ENCODE results near the gene YIPF5. TPM values are rescaled to one million over a fixed set of nuclear protein-coding genes. Genes with fewer than 3 reads are reported as not detected.

The YIPF5 gene
- total RNA-seq, 1 donor from 2014 or later, result 46.4 TPM

- Histone ChIP-seq H3K4me3 (no peak overlapping the region), H3K9me3 (no peaks in the 10 kb centered on the region), H3K36me3 (no peaks in the 10 kb centered on the region), H3K27me3 (ENCODE audit: low read depth) (no peaks in the 10 kb centered on the region), H3K4me1 (no peaks in the 10 kb centered on the region), H3K27ac (no peak overlapping the region)
- TF ChIP-seq, protein P1, sequence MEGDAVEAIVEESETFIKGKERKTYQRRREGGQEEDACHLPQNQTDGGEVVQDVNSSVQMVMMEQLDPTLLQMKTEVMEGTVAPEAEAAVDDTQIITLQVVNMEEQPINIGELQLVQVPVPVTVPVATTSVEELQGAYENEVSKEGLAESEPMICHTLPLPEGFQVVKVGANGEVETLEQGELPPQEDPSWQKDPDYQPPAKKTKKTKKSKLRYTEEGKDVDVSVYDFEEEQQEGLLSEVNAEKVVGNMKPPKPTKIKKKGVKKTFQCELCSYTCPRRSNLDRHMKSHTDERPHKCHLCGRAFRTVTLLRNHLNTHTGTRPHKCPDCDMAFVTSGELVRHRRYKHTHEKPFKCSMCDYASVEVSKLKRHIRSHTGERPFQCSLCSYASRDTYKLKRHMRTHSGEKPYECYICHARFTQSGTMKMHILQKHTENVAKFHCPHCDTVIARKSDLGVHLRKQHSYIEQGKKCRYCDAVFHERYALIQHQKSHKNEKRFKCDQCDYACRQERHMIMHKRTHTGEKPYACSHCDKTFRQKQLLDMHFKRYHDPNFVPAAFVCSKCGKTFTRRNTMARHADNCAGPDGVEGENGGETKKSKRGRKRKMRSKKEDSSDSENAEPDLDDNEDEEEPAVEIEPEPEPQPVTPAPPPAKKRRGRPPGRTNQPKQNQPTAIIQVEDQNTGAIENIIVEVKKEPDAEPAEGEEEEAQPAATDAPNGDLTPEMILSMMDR (IDR thresholded peaks at IDR 0.05), result no peak
- DNase-seq, result no peak
- ATAC-seq, result no peak
- intact Hi-C loops (cut with DNase I), result no loop called here
Observed at GRCh38 chr5:144179226-144179625, 8.8 kb upstream of the YIPF5 start.

- Histone ChIP-seq H3K9me3 (no peaks in the 10 kb centered on the region), H3K4me3 (no peak overlapping the region), H3K36me3 (no peaks in the 10 kb centered on the region), H3K27ac (no peak overlapping the region), H3K27me3 (ENCODE audit: low read depth) (no peaks in the 10 kb centered on the region), H3K4me1 (no peaks in the 10 kb centered on the region)
- intact Hi-C loops (cut with DNase I), result no loop called here
- TF ChIP-seq, protein P1 (IDR thresholded peaks at IDR 0.05), result no peak
- no peak for ATAC-seq
- DNase-seq, result no peak
Observed at GRCh38 chr5:144177548-144177947, 7.1 kb upstream of the YIPF5 start.

DNA sequence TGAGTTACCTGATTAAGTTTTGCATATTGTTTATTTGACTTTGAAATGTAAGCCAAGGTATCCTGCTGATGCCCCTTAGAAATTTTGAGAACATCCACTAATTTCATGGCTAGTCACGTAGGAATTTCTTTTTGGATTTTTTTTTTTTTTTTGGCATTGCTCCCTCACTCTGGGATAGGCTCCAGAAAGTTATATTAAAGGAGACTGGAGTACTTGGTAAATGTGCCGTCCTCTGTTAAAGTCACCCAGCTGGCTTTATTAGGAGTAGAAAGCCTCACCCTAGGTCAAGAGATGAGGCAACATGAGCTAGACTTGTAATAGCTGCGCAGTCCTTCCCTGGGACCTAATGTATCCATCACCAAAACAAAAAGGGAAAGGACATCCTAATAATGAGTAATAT is 3.3 kb upstream of the YIPF5 start:
- intact Hi-C loops (cut with DNase I), result no loop called here
- H3K4me3 ChIP-seq, result no peak overlapping the region
- peaks cover 2% of the 10 kb centered on the region for H3K36me3 ChIP-seq
- peaks cover 16% of the 10 kb centered on the region for H3K4me1 ChIP-seq
- no peak overlapping the region for H3K27ac ChIP-seq
- H3K9me3 ChIP-seq, result no peaks in the 10 kb centered on the region
- no peaks in the 10 kb centered on the region for H3K27me3 ChIP-seq (ENCODE audit: low read depth)
- DNase-seq, result no peak
- ATAC-seq, result no peak
- TF ChIP-seq, protein P1 (IDR thresholded peaks at IDR 0.05), result no peak

- Histone ChIP-seq H3K27me3 (ENCODE audit: low read depth) (no peaks in the 10 kb centered on the region), H3K4me3 (peak overlapping the region; percentile 89), H3K36me3 (peaks cover 34% of the 10 kb centered on the region), H3K4me1 (peaks cover 31% of the 10 kb centered on the region), H3K27ac (peak overlapping the region; percentile 91), H3K9me3 (no peaks in the 10 kb centered on the region)
- intact Hi-C loops (cut with DNase I), result no loop called here
- TF ChIP-seq, protein P1 (IDR thresholded peaks at IDR 0.05), result no peak
- DNase-seq, result no peak
- ATAC-seq, result peak; percentile 1 to 2
Observed at GRCh38 chr5:144169904-144170275, 569 bp downstream of the YIPF5 start.

- H3K4me3 ChIP-seq, result no peak overlapping the region
- H3K4me1 ChIP-seq, result peaks cover 31% of the 10 kb centered on the region
- ATAC-seq, result no peak
- no peaks in the 10 kb centered on the region for H3K27me3 ChIP-seq (ENCODE audit: low read depth)
- TF ChIP-seq, protein P1 (IDR thresholded peaks at IDR 0.05), result no peak
- DNase-seq, result no peak
- H3K27ac ChIP-seq, result no peak overlapping the region
- peaks cover 52% of the 10 kb centered on the region for H3K36me3 ChIP-seq
- no peaks in the 10 kb centered on the region for H3K9me3 ChIP-seq
- intact Hi-C loops (cut with DNase I), result no loop called here
Observed at GRCh38 chr5:144167998-144168397, 2.5 kb downstream of the YIPF5 start.

DNA sequence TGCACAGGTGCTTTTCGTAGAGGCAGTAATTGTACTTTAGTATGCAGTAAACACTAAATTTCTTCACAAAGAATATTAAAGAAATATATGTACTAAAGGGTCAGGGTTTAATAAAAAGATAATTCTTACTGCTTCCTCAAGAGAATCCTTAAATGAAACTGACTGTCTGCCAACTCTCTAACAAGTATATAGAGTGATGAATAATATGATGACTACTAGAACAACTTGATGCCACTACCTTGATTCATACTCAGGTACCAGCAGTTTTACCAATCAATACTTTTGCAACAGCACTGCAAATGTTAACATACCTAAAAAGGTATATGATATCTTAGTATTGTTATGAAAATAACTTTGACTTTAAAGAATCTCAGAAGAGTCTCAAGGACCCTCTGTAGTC is 3.8 kb downstream of the YIPF5 start:
- no peak for ATAC-seq
- Histone ChIP-seq H3K36me3 (peaks cover 65% of the 10 kb centered on the region), H3K9me3 (no peaks in the 10 kb centered on the region), H3K4me1 (peaks cover 31% of the 10 kb centered on the region), H3K27ac (no peak overlapping the region), H3K4me3 (no peak overlapping the region), H3K27me3 (ENCODE audit: low read depth) (no peaks in the 10 kb centered on the region)
- intact Hi-C loops (cut with DNase I), result no loop called here
- TF ChIP-seq, protein P1 (IDR thresholded peaks at IDR 0.05), result no peak
- no peak for DNase-seq
